ENCODE results near the gene MAPT.

Gene MAPT

GRCh38 chr17:46042246-46042645 lies 147.9 kb downstream of the MAPT start:
- H3K9me2 ChIP-seq (replicated peaks; ENCODE audit: control insufficient read depth, low read length) = no peaks in the 10 kb centered on the region
- no peaks in the 10 kb centered on the region for H4K20me1 ChIP-seq (ENCODE audit: control insufficient read depth, insufficient read depth, low read depth, low read length)
- H3K4me1 ChIP-seq (ENCODE audit: control insufficient read depth, low read length) = no peaks in the 10 kb centered on the region
- H3K9me3 ChIP-seq (ENCODE audit: control insufficient read depth, insufficient read depth, low read length) = no peaks in the 10 kb centered on the region
- no peaks in the 10 kb centered on the region for H3K27me3 ChIP-seq (ENCODE audit: control insufficient read depth, low read length)
- no peak for TF ChIP-seq EZH2phosphoT487 (IDR thresholded peaks at IDR 0.05; ENCODE audit: borderline replicate concordance, low read length)
- TF ChIP-seq CTCF (IDR thresholded peaks at IDR 0.05; ENCODE audit: low read depth, low read length, poor library complexity, severe bottlenecking) = no peak
- peaks cover 6% of the 10 kb centered on the region; the same call in 1 of the 2 replicates for H3K79me2 ChIP-seq (ENCODE audit: control insufficient read depth, low read length)
- peaks cover 92% of the 10 kb centered on the region for H3K36me3 ChIP-seq (ENCODE audit: control insufficient read depth, low read length)
- no peak overlapping the region for H3K27ac ChIP-seq (ENCODE audit: low read depth, low read length)
- H3K4me2 ChIP-seq (ENCODE audit: low read length) = no peak overlapping the region
- H3F3A ChIP-seq (ENCODE audit: control insufficient read depth, insufficient read depth) = peaks cover 3% of the 10 kb centered on the region
- H3K4me3 ChIP-seq (ENCODE audit: low read length) = no peak overlapping the region

GRCh38 chr17:46042925-46043324 lies 148.6 kb downstream of the MAPT start:
- Histone ChIP-seq H3K79me2 (ENCODE audit: control insufficient read depth, low read length) (peaks cover 6% of the 10 kb centered on the region; the same call in 1 of the 2 replicates), H3K4me1 (ENCODE audit: control insufficient read depth, low read length) (no peaks in the 10 kb centered on the region), H3K27me3 (ENCODE audit: control insufficient read depth, low read length) (no peaks in the 10 kb centered on the region), H3K4me3 (ENCODE audit: low read length) (no peak overlapping the region), H3K4me2 (ENCODE audit: low read length) (no peak overlapping the region), H3K9me2 (replicated peaks; ENCODE audit: control insufficient read depth, low read length) (no peaks in the 10 kb centered on the region), H4K20me1 (ENCODE audit: control insufficient read depth, insufficient read depth, low read depth, low read length) (no peaks in the 10 kb centered on the region), H3K36me3 (ENCODE audit: control insufficient read depth, low read length) (peaks cover 91% of the 10 kb centered on the region), H3F3A (ENCODE audit: control insufficient read depth, insufficient read depth) (peaks cover 5% of the 10 kb centered on the region), H3K9me3 (ENCODE audit: control insufficient read depth, insufficient read depth, low read length) (no peaks in the 10 kb centered on the region), H3K27ac (ENCODE audit: low read depth, low read length) (no peak overlapping the region)
- no peak for TF ChIP-seq EZH2phosphoT487 (IDR thresholded peaks at IDR 0.05; ENCODE audit: borderline replicate concordance, low read length)
- no peak for TF ChIP-seq CTCF (IDR thresholded peaks at IDR 0.05; ENCODE audit: low read depth, low read length, poor library complexity, severe bottlenecking)

- no peaks in the 10 kb centered on the region for H3K9me2 ChIP-seq (replicated peaks; ENCODE audit: control insufficient read depth, low read length)
- TF ChIP-seq EZH2phosphoT487 (IDR thresholded peaks at IDR 0.05; ENCODE audit: borderline replicate concordance, low read length) = no peak
- no peak for TF ChIP-seq CTCF (IDR thresholded peaks at IDR 0.05; ENCODE audit: low read depth, low read length, poor library complexity, severe bottlenecking)
- H4K20me1 ChIP-seq (ENCODE audit: control insufficient read depth, insufficient read depth, low read depth, low read length) = no peaks in the 10 kb centered on the region
- peaks cover 5% of the 10 kb centered on the region for H3F3A ChIP-seq (ENCODE audit: control insufficient read depth, insufficient read depth)
- peaks cover 91% of the 10 kb centered on the region for H3K36me3 ChIP-seq (ENCODE audit: control insufficient read depth, low read length)
- no peak overlapping the region for H3K4me3 ChIP-seq (ENCODE audit: low read length)
- H3K9me3 ChIP-seq (ENCODE audit: control insufficient read depth, insufficient read depth, low read length) = no peaks in the 10 kb centered on the region
- peaks cover 6% of the 10 kb centered on the region; the same call in 1 of the 2 replicates for H3K79me2 ChIP-seq (ENCODE audit: control insufficient read depth, low read length)
- H3K27ac ChIP-seq (ENCODE audit: low read depth, low read length) = no peak overlapping the region
- no peak overlapping the region for H3K4me2 ChIP-seq (ENCODE audit: low read length)
- no peaks in the 10 kb centered on the region for H3K4me1 ChIP-seq (ENCODE audit: control insufficient read depth, low read length)
- no peaks in the 10 kb centered on the region for H3K27me3 ChIP-seq (ENCODE audit: control insufficient read depth, low read length)
Observed at GRCh38 chr17:46043606-46044005, 149.3 kb downstream of the MAPT start.
